Stimulated activated CD8-positive, alpha-beta memory T cell treated with anti-CD3 and anti-CD28 coated beads, Interleukin-15, amount 100 ng/mL, for 4 hours (primary cell): ENCODE results near the gene TBC1D26.
"Not testable (repeated sequence)": the region's sequence is repeated elsewhere in the genome, so short reads cannot be mapped to it uniquely, and the experiment has no call there.

Experiments
- DNase-seq, 2 donors: peaks; one replicate each; pipeline ENCODE4 v3.0.0-alpha.2; 2020; ENCODE audit warnings: low read depth in 2 of 2

TBC1D26 gene

DNA sequence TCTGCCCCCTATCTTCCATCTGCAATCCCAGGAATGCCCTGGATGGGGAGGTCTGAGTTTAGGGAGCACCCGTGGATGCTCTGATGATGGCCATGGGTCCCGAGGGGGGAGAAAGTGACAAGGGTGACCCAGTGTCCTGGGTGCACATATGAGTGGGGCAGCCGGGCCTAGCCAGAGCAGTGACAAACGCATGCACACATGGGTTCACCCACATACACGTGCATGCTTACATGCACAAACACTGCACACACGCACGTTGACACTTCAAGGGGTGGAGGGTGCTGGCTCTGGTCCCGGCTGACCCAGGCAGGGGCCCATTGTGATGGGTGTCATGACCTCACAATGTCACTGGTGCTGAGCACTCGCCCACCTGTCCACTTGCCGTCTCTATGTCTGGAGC lies at the start of gene TBC1D26:
TSS of gene TBC1D26 (plus strand) at position 384 of the 400 bp plus-strand sequence. CDS start 3,066 bp downstream, outside the sequence.
- not testable (repeated sequence) for DNase-seq

DNA sequence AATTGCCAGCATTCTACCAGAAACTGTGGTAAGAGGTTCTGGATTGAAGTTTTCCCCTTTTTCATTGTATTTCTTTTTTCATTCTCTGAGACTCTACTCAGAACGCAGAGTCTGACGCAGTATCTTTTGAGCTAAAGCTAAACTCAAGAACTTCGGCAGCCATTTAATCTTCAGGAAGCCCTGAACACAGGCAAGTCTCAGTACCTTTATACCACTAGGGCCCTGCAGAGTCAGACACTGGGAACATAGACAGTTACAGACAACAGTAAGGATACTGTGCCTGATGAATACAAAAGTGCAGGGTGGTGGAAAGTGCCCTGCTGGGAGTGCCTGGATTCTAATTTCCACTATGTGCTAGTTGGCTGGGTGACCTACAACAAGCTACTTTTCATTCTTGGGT lies 48.9 kb upstream of the TBC1D26 start:
- DNase-seq: not testable (repeated sequence)

DNA sequence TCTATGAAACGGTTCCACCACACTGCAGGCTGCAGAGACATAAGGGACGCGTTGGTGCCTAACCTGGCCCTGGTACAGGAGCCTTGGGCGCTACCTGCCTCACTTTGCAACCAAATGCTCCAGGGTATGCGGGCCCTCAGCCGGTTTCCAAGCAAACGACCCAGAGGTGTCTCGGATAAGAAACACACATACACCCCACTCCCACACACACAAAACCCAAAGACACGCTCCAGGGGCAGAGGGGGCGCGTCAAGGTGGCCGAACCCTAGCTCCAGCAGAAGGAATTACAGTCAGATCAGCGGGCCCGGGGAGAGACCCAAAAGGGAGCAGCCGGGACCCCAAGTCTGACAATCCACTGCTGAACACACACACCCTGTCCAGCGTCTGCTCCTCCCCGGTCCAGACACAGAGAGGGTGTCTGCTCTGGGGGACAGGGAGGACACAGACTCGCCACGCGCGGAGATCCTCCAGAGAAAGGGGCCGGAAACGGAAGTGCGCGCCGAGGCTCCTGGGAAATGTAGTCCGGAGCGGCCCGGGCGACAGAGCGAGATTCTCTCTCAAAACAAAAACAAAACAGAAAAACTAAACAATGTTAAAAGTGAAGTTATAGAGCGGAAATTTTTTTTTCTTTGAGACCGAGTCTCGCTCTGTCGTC lies 48.1 kb upstream of the TBC1D26 start, which contains the start of gene TRIM16:
TSS of gene TRIM16 (minus strand) at position 488 of the 655 bp plus-strand sequence. CDS start 32,702 bp downstream, outside the sequence.
- peak; percentile 58 to 62 for DNase-seq

DNA sequence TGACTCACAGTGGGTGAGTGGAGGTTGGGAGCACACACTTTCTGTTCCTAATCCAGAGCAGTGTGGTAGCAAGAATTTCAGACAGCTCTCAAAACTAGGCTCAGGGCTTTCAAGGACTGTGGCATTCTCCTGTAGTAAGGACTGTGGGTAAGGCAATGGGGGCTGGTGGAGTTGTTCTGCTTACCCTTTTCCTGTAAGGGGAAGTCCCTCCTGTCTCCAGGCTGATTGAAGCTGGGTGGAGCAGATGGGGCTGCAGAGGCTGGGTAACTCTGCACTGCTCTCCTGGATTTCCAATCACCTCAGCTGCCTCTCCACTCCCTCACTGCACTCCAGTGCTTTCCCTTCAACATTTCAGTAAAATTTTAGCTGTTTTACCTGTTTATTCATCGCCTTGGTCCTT lies 44.6 kb upstream of the TBC1D26 start:
- not testable (repeated sequence) for DNase-seq

DNA sequence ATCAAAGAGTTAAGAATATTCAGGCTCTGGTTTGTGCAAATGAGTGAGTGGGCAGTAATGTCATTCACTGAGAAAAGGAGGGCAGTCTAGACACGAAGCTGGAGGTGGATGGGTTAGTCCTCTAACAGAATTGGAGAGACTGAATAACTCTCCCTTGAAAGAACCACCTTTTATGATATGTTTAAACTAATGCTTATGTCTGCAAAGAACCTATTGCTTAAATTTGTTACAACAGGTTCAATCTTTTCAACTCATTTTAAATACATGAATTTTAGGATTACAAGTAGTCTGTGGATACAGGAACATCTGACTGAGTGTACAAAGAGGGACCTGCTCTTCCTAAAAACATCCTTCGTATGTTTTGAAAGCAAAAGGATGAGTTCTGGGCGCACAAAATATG lies 33.1 kb upstream of the TBC1D26 start:
- not testable (repeated sequence) for DNase-seq

DNA sequence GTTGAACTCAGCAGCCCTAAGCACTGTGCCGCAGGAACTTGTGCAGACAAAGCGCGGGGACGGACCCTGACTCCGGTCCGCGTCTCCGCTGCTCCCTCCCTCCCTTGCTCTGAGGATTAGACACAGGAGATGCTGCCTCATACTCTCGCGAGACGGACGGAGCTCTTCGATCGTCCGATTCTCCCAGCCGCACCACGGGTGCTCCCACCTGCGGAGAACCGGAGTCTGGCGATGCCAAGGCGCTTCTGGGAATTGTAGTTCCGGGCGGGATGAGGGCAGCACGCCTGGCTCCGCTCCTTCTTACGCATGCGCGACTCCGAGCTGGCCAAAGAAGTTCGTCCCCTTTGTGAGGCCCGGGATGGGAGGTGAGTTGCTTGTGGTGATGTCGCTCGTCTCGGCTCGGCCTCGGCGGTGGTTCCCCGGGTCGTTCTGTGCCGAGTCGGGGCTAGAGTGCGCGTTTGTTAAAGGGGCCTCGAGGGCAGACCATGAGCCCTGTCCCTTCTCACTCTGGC lies 32.6 kb upstream of the TBC1D26 start, which contains the start of gene ZNF286A:
TSS of gene ZNF286A (plus strand) at position 340 of the 512 bp plus-strand sequence. CDS start 578 bp downstream, outside the sequence.
- DNase-seq: peak; percentile 85 to 95

DNA sequence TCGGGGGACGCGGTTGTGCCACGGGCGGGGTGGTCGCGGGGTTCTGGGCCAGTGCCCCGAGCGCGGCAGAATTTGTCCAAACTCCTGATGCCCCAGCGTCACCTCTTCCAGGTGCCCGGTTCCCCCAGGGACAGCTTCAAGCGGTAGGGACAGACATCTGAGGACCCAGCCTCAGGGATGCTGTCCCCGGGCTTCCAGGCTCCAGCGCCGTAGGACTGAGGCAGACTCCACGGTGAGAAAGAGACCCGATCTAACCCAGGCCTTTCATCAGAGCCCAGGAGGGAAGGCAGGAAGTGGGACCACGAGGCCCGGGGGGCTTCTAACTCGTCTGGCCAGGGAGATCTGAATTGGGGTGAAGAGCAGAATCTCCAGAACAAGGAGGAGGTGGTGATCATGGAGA lies 32.1 kb upstream of the TBC1D26 start:
- DNase-seq: not testable (repeated sequence)

DNA sequence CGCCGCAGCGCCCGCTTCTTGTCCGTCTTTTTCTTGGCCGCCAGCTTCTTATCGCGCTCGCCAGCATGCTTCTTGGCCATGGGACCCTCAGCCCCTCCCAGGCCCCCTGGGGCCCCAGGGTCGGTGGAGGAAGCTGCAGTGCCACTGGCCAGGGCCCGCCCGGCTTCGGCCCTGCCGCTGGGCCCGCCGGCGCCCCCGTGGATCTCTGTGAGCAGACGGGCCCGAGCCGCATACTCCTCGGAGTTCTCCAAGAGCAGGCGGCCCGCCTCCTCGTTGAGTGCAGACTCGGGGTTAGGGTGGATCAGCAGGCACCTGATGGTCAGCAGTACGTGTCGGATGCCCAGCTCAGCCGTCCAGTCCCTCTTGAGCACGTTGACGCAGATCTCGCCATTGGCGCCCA lies 27.8 kb upstream of the TBC1D26 start:
- DNase-seq: not testable (repeated sequence)

DNA sequence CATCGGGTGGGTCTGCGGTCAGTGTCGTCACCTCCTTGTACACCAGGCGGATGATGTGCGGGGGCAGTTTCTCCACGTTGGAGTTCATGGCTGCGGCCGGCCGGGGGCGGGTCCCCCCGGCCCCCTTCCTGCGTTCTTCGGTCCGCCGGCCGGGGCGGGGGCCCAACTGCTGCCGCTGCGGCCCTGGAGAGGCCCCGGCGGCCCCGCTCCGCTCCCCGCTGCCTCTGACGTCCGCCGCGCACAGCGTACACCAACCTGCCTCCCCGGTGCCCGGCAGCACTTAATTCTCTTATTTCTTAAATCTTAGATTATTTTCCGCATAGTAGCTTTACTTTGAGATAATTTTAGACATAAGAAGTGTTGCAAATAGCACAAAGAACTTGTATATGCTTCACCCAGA lies 27.3 kb upstream of the TBC1D26 start:
- not testable (repeated sequence) for DNase-seq

DNA sequence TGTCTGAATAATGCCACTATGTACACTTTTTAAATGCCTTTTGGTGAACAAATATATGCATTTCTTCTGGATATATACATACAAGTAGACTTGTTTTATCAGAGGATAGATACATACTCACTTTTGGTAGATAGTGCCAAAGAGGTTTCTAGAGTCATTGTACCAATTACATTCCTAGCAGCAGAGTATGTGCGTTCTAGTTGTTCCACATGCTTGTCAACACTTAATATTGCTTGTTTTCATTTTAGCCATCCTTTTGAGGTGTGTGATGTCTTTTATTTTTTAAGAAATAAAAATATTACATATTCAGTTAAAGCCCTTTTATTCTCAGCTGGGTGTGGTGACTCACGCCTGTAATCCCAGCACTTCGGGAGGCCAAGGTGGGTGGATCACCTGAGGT lies 23.2 kb upstream of the TBC1D26 start:
- not testable (repeated sequence) for DNase-seq

DNA sequence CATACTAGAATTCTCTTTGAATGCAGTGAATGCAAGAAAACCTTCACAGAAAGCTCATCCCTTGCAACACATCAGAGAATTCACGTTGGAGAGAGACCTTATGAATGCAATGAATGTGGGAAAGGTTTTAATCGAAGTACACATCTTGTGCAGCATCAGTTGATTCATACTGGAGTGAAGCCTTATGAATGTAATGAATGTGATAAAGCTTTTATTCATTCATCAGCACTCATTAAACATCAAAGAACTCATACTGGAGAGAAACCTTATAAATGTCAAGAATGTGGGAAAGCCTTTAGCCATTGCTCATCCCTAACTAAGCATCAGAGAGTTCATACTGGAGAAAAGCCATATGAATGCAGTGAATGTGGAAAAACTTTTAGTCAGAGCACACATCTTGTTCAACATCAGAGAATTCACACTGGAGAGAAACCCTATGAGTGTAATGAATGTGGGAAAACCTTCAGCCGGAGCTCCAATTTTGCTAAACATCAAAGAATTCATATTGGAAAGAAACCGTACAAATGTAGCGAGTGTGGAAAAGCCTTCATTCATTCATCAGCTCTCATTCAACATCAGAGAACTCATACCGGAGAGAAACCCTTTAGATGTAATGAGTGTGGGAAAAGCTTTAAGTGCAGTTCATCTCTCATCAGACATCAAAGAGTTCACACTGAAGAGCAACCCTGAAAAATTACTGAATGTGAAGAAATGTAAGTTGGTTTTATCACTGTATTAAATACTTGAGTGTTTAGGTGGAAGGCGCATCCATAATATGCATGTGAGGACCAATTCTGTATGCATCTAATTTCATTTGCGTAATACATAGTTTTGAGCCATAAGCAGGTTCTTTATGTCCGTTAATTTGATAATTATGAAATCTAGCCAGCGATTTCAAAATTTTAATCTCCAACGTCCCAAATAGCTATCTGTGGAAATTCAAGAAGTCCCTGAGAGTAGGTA lies 15.2 kb upstream of the TBC1D26 start:
- DNase-seq: not testable (repeated sequence)

DNA sequence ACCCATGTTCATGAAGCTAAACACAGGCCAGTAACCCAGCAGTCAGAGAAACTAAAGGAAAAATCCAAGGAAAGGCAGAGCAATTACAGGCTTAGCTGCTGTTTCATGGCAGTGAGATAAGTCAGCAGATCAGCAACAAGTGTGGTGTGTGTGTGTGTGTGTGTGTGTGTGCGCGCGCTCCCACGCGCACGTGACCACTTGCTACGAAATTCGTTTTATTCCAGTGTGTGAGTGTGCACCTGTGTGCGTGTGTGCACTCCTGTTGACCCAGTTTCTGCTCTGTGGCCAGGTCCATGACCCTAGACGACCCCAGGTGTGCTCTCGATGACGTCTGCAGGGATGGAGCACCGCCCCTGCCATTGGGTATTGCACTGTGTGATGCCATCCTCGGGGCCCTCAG lies 1.5 kb upstream of the TBC1D26 start:
- not testable (repeated sequence) for DNase-seq

DNA sequence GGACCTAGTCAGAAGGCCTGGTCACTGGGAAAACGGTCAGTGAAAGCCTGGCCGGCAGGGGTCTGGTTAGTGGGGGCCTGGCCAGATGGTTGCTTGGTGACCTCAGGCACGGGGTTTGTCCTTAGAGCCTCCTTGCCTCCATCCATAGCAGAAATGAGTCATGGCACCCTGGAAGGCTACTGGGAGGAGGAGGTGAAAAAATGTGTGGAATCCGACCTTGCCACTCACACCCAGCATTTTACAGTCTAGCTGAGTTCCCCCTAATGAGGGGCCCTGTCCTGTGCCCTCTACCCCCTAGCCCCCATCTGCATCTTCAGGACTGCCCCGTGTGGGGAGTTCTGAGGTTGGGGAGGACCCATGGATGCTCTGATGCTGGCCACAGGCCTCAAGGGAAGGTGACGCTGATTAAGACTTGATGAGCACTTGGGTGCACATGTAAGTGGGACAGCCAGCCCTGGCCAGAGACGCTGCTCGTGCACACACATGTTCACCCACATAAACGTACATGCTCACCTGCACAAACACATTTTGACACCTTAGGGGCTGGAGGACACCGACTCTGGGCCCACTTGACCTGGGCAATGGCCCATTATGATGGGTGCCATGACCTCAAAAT lies 1.2 kb downstream of the TBC1D26 start:
- not testable (repeated sequence) for DNase-seq

DNA sequence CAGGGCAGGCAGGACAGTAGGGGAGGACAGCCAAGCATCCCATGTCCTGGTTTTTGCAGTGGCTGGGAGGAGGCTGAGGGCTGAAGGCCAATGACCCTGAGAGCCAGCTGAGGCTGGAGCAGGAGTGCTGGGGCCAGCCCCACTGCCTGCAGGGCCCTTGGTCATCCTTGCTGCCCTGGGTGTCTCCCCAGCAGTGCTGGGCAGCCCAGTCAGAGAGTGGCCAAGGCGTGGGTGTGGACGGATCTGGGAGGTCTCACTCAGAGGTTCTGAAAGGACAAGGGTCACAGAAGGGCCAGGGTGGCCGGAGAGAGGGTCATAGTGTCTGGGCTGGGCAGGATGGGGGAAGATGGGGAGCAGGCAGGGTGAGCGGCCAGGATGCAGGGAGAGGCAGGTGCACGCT lies 4.5 kb downstream of the TBC1D26 start:
- not testable (repeated sequence) for DNase-seq

DNA sequence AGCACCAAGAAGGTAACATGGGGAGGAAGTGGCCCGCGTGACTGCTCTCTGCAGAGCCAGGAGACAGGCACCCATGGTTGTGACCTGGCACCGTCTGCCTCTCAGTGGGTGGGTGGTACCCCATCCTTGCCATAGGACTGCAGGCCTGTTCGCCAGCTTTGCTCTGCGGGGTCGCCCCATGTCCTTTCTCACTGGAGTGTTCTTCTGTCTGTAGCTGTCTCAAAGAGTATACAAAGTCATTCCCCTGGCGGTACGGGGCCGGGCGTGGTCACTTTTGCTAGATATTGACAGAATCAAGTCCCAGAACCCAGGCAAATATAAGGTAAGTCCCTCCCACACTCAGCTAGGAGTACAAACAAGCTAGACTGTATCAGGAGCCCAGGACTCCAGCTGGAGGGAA lies 6.0 kb downstream of the TBC1D26 start:
- DNase-seq: no peak

DNA sequence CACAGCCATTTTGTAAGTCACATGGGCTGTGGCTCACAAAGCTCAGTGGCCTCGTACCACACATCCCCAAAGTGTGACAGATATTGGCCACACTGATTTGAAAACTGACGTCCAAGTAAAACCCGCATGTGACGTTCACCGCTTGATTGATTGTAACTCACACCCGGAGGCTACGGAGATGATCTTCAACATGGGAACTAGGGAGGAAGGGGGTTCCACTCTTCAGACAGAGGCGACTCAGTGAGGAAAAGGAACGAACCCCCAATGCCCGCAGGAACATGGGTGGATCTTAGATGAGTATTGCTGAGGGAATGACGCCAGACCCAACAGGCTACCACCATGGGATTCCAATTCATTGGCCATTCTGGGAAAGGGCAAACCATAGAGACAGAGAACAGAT lies 7.2 kb downstream of the TBC1D26 start:
- not testable (repeated sequence) for DNase-seq

DNA sequence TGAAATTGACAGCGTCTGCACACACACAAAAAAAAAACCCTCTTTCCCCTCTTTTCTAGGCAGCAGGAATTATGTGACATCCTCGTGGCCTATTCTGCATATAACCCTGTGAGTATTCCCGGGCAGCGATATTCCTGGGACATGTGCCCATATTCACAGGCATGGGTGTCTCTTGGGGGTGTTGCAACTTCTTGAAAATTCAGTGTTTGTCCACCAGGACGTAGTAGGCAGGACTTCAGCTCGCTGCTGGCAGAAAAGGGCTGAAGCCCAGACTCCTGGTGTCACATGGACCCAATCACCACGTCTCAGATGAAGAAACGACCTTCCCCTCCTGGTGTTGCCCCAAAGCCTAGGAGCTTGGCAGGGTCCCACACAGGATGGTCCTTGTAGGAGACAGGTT lies 8.0 kb downstream of the TBC1D26 start:
- DNase-seq: not testable (repeated sequence)

DNA sequence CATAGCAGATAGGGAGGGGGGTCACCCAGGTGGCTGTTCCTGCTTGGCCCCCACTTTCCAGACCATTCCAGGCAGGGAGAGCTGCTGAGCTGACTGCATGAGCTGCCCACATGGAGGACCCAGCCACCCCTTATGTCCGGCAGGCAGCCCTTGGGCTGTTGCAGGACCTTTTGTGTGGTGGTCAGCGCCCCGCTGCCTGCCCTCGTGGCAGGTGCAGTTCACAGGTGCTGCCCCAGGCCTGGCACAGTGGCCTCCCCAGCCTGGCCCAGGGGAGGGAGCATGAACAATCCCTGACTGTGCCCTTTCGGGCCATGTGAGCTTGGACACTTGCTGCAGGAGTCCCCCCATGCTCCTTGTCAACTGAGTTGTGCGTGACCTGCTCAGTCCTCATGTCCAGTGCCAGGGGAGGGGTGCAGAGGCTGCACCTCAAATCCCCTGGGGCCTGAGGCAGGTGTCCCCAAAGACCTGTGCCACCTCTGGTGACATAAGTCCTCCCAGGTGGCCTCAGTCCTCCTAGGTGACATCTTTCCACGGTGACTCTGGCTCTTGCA lies 8.6 kb downstream of the TBC1D26 start:
- DNase-seq: no peak

DNA sequence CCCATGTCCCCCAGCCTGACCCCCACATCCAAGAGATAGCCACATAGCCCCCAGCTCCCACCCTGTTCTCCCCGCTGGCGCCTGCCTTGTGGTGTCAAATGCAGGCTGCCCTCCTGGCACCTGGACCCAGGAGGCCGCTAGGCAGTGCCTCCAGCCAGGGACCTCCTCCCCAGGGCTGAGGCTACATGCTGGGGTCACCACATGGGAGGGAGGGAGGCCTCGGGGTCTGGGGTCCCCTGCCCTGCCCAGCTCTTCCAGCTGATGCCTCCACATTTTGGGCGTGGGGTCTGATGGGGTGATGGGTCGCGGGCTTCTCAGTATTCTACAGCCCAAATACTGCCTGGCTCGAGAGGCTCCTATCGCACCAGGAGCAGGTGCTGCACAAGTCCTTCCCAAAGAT lies 9.5 kb downstream of the TBC1D26 start:
- no peak for DNase-seq

DNA sequence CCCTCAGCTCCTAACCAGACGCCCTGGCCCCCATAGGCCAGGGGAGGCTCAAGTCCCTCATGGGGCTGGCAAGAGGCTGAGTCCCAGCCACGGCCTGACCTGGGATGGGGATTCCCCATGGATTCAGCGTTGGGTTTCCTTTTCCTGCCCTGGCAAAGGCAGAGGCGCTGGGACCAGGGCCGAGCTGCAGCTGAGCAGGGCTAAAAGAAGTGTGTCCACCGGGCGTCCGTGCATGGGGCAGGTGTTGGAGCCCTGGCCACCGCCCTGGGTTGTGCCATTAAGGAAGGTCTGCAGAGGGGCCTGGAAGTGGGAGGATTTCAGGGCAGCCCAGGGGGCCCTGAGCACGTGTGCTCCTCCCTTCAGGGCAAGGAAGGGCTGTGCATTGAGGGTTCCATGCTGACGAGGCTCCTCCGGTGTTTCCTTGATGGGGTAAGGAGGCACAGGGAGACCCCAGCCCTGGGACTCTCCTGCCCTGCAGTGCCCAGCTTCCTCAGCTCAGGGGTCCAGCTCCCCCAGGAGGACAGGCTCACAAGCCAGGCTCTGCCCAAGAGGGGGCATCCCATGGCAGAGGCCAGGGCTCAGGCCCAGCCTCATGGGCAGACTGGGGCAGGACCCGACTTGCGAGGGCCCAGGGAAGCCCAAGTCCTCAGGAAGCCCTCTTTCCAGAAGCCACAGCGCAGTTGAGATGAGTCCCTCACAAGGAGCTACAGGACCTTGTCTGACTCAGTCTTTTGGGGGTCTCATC lies 10.1 kb downstream of the TBC1D26 start:
- DNase-seq: no peak

DNA sequence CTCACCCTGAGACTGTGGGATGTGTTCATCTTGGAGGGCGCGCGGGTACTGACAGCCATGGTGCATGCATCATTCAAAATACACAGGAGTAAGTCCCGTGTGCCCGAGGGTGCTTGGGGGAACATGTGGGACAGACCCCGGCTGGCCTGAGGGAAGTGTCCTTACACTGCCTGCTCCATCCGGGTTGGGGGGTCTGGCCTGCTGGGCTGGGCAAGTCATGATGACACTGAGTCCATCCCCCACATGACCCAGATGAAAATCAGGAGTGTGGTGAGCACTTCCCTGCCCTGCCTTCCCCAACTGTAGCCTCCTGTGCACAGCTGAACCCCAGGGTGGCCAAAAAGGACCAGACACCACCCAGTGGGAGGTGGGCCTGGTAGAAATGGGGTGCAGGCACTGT lies 10.8 kb downstream of the TBC1D26 start:
- no peak for DNase-seq
